ENCODE results near the gene EDDM3A. TPM values are rescaled to one million over a fixed set of nuclear protein-coding genes. Genes with fewer than 3 reads are reported as not detected.

Gene EDDM3A
- polyA plus RNA-seq, 10 donors = not detected

- no peak for DNase-seq
Measured at GRCh38 chr14:20787025-20787424, 41.3 kb downstream of the EDDM3A start.

DNA sequence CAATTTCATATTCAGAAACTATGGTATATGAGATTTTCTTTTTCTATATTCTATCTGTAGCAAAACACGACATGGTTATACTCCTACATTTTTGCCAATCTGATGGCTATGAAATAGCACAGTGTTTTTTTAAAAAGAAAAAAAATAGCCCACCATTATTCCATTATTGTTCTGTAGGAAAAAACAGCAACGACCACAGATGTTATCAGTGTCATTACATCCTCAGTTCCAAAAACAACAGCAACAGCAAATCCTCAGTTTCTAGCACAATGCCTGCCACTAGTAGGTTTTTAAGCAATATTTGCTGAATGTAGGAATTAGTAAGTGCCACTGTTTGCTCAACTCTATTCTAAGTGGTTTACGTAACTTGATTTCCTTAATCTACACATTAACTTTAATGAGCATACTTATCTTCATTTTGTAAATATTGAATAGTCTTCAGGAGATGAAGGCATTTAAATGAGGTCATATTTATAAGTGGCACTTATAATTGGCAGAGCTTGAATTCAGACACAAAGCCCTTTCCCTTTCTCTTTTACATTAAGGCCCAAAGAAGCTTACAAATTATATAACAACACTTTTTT lies 43.6 kb downstream of the EDDM3A start:
- DNase-seq = no peak

GRCh38 chr14:20790464-20791116 lies 44.9 kb downstream of the EDDM3A start:
- DNase-seq = no peak

- DNase-seq = no peak
Measured at GRCh38 chr14:20791187-20791586, 45.5 kb downstream of the EDDM3A start.

DNA sequence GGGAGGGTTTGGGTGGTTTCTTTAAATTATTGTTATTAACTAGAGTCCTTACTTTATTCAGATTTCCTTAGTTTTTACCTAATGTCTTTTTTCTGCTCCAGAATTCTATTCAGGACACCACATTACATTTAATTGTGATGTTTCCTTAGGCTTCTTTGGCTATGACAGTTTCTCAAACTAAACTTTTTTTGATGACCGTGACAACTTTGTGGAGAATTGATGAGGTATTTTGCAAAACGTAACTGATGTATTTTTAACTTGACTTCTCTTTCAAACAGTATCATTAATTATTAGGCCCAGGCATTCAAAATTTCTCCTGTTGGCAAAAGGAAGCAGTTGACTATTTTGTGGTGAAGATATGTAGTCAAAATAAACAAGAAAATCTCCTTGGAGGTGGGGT lies 45.9 kb downstream of the EDDM3A start:
- DNase-seq = no peak

- no peak for DNase-seq
Measured at GRCh38 chr14:20792556-20792955, 46.9 kb downstream of the EDDM3A start.

GRCh38 chr14:20794644-20795369 lies 49.1 kb downstream of the EDDM3A start:
- DNase-seq = no peak

- DNase-seq = no peak
Measured at GRCh38 chr14:20797164-20797563, 51.5 kb downstream of the EDDM3A start.

Other genes starting within 250 kb of the EDDM3A start
- gene RNASE10, start 240.3 kb upstream of the EDDM3A start, polyA plus RNA-seq (ENCODE audit: insufficient read length in 10 of 10) = under 1 TPM in 2 of 10 donors, not detected in 8; 0.18 to 0.21 TPM
- gene RNASE9, start 184.8 kb upstream of the EDDM3A start, polyA plus RNA-seq (ENCODE audit: insufficient read length in 10 of 10) = not detected
- not detected for gene RNASE11, start 157.9 kb upstream of the EDDM3A start, polyA plus RNA-seq (ENCODE audit: insufficient read length in 10 of 10)
- not detected for gene RNASE12, start 154.5 kb upstream of the EDDM3A start, polyA plus RNA-seq (ENCODE audit: insufficient read length in 10 of 10)
- not detected for gene OR6S1, start 104.2 kb upstream of the EDDM3A start, polyA plus RNA-seq (ENCODE audit: insufficient read length in 10 of 10)
- gene RNASE4, start 61.3 kb upstream of the EDDM3A start, polyA plus RNA-seq (ENCODE audit: insufficient read length in 10 of 10) = 10 to 100 TPM in 1 of 10 donors, 1 to 10 TPM in 9; 1.3 to 10.3 (median 4.0) TPM
- 1 to 10 TPM; 2.2 to 3.6 (median 2.6) TPM for gene ANG, start 57.1 kb upstream of the EDDM3A start, polyA plus RNA-seq (ENCODE audit: insufficient read length in 10 of 10)
- not detected for gene EDDM3B, start 22.5 kb downstream of the EDDM3A start, polyA plus RNA-seq (ENCODE audit: insufficient read length in 10 of 10)
- 1 to 10 TPM; 5.3 to 7.1 (median 6.1) TPM for gene RNASE6, start 35.4 kb downstream of the EDDM3A start, polyA plus RNA-seq (ENCODE audit: insufficient read length in 10 of 10)
- 100 to 1,000 TPM; 142 to 246 (median 201) TPM for gene RNASE1, start 57.0 kb downstream of the EDDM3A start, polyA plus RNA-seq (ENCODE audit: insufficient read length in 10 of 10)
- 1 to 10 TPM in 1 of 10 donors, under 1 TPM in 4, not detected in 5; 0.19 to 1.2 (median 0.41) TPM for gene RNASE3, start 145.5 kb downstream of the EDDM3A start, polyA plus RNA-seq (ENCODE audit: insufficient read length in 10 of 10)
- gene RNASE2, start 209.6 kb downstream of the EDDM3A start, polyA plus RNA-seq (ENCODE audit: insufficient read length in 10 of 10) = 1 to 10 TPM in 5 of 10 donors, under 1 TPM in 5; 0.50 to 2.4 (median 0.99) TPM
- gene METTL17, start 244.1 kb downstream of the EDDM3A start, polyA plus RNA-seq (ENCODE audit: insufficient read length in 10 of 10) = 10 to 100 TPM; 33.8 to 75.8 (median 42.9) TPM